ENCODE data around the gene PTPRF. TPM values are rescaled to one million over a fixed set of nuclear protein-coding genes. Genes with fewer than 3 reads are reported as not detected.

The PTPRF gene
- total RNA-seq, 2 experiments from 2014 or later: 2.1 to 2.4 TPM

DNA sequence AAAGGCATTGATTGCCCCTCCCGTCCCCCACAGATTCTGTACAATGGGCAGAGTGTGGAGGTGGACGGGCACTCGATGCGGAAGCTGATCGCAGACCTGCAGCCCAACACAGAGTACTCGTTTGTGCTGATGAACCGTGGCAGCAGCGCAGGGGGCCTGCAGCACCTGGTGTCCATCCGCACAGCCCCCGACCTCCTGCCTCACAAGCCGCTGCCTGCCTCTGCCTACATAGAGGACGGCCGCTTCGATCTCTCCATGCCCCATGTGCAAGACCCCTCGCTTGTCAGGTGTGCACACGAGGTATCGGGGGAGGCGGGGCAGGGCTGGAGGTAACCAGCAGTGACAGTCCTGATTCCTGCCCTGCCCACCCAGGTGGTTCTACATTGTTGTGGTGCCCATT, 74.5 kb downstream of the PTPRF start:
- CTCF ChIA-PET: no interaction called here
- POLR2A ChIA-PET: no interaction called here
- H3K4me1 Mint-ChIP-seq: no peaks in the 10 kb centered on the region

DNA sequence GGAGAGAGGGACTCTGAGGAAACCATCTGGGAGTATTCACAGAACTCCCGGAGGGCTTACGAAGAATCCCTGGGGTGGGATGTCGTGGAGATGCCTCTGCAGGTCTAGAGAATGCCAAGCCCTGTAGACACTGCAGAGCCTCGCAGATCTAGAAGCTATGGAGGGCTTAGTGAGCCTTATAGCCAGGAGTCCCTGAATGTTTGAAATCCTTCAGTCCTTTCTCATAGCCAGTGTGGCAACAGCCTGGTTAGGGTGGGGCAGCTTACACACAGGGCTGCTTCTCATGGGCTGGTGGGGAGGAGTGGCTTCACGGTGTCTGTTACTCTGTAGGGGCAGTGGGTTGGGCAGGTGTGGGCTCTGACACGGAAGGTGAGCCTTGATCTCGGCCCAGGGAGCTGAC, 75.1 kb downstream of the PTPRF start:
- Mint-ChIP-seq H3K9me3 (no peaks in the 10 kb centered on the region), H3K27me3 (no peaks in the 10 kb centered on the region), H3K4me3 (no peak overlapping the region), H3K36me3 (ENCODE audit: low read depth) (no peaks in the 10 kb centered on the region), H3K4me1 (no peaks in the 10 kb centered on the region), H3K27ac (no peak overlapping the region)
- no peak for DNase-seq
- ChIA-PET POLR2A (no interaction called here), CTCF (no interaction called here)

More for the DNA sequence above, 74.5 kb downstream of the PTPRF start:
- Mint-ChIP-seq H3K27me3 (no peaks in the 10 kb centered on the region), H3K27ac (no peak overlapping the region), H3K4me3 (no peak overlapping the region), H3K36me3 (ENCODE audit: low read depth) (no peaks in the 10 kb centered on the region), H3K9me3 (no peaks in the 10 kb centered on the region)
- no peak for DNase-seq

DNA sequence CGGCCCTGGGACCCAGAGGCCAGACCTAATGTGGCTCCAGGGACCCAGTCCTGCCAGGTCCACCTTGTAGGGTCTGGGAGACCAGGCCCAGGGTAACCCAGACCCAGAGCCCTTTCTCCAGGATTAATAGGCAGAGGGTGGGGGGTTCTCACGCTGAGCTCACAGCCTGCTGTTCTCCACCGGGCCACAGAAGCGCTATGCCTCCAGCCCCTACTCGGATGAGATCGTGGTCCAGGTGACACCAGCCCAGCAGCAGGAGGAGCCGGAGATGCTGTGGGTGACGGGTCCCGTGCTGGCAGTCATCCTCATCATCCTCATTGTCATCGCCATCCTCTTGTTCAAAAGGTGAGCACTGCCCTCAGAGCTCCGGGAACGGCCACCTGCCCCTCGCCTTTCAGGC, 75.9 kb downstream of the PTPRF start:
- no peaks in the 10 kb centered on the region for H3K27me3 Mint-ChIP-seq
- H3K4me1 Mint-ChIP-seq: no peaks in the 10 kb centered on the region
- CTCF ChIA-PET: no interaction called here
- no peaks in the 10 kb centered on the region for H3K9me3 Mint-ChIP-seq
- no peak overlapping the region for H3K27ac Mint-ChIP-seq
- H3K36me3 Mint-ChIP-seq (ENCODE audit: low read depth): no peaks in the 10 kb centered on the region
- POLR2A ChIA-PET: no interaction called here
- no peak overlapping the region for H3K4me3 Mint-ChIP-seq
- no peak for DNase-seq

DNA sequence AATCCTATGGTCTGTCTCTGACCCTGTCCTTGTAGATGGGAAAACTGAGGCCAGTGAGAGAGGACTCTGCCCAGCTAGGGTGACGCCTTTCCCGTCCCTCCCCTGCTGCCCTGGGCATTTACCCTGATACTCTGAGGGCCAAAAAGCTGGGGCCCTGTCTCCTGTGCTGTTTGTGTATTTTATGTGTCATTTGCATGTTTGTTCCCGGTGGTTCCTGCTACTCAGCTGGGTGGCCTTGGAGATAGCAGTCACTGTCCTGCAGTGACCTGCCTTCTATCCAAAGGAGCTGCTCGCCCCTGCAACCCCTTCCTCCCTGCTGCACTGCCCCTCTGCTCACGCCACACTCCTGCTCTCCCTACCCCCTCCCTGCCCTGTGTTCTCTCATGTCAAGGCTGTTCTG, 78.1 kb downstream of the PTPRF start:
- no peak overlapping the region for H3K27ac Mint-ChIP-seq
- ChIA-PET CTCF (no interaction called here), POLR2A (no interaction called here)
- DNase-seq: no peak
- H3K27me3 Mint-ChIP-seq: no peaks in the 10 kb centered on the region
- H3K9me3 Mint-ChIP-seq: no peaks in the 10 kb centered on the region
- no peak overlapping the region for H3K4me3 Mint-ChIP-seq
- no peaks in the 10 kb centered on the region for H3K4me1 Mint-ChIP-seq
- H3K36me3 Mint-ChIP-seq (ENCODE audit: low read depth): no peaks in the 10 kb centered on the region

DNA sequence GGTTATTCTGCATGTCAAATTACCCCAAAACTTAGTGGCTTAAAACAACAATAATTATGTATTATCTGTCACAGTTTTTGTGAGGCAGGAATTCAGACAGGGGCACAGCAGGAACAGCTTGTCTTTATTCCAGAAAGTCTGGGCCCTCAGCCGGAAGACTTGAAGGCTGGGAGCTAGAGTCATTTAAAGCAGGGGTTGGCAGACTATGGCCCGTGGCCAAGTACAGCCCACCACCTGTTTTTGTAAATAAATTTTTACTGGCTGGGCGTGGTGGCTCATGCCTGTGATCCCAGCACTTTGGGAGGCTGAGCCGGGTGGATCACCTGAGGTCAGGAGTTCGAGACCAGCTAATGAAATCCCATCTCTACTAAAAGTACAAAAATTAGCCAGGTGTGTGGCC, 79.7 kb downstream of the PTPRF start:
- Mint-ChIP-seq H3K4me1 (no peaks in the 10 kb centered on the region), H3K4me3 (no peak overlapping the region), H3K9me3 (no peaks in the 10 kb centered on the region), H3K36me3 (ENCODE audit: low read depth) (no peaks in the 10 kb centered on the region), H3K27ac (no peak overlapping the region), H3K27me3 (no peaks in the 10 kb centered on the region)
- ChIA-PET CTCF (no interaction called here), POLR2A (no interaction called here)
- DNase-seq: no peak

DNA sequence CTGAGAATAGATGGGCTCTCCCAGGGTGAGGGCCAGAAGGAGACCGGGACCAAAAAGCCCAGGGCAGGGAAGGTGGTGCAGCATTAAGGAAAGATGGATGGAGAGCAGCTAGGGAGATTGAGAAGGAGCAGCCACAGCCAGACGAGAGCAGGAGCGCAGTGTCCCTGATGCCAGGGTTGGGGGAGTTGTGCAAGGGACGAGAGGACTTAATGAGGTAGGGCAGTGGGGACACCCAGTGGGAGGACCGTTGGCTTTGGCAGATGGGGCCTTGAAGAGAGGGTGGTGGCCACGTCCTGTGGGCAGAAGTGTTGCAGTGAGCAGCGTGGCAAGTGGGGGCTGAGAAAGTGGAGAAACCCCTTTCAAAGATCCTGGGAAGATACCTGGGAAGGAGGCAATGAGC, 81.3 kb downstream of the PTPRF start:
- no peaks in the 10 kb centered on the region for H3K27me3 Mint-ChIP-seq
- H3K27ac Mint-ChIP-seq: no peak overlapping the region
- H3K9me3 Mint-ChIP-seq: no peaks in the 10 kb centered on the region
- DNase-seq: no peak
- no peaks in the 10 kb centered on the region for H3K4me1 Mint-ChIP-seq
- H3K4me3 Mint-ChIP-seq: no peak overlapping the region
- no peaks in the 10 kb centered on the region for H3K36me3 Mint-ChIP-seq (ENCODE audit: low read depth)
- POLR2A ChIA-PET: no interaction called here
- CTCF ChIA-PET: no interaction called here

DNA sequence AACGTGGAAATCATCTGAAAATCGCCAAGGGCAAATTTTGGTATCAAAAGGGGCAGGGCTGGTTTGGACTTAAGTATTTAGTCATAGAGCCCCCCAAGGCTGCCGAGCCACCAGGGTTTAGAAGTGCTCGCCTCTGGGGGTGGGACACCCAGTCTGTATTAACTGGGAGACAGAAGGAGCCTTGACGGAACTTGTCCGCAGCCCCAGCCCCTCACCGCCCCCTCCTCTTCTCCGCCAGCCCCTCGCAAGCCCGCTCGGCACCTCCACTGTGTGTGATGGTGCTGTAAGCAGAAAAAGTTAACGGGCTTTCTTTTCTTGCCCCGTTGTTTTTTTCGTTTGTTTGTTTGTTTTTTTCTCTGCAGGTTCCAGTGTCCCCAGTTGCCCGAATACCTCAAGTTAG, 81.7 kb downstream of the PTPRF start:
- Mint-ChIP-seq H3K36me3 (ENCODE audit: low read depth) (no peaks in the 10 kb centered on the region), H3K9me3 (no peaks in the 10 kb centered on the region), H3K4me1 (no peaks in the 10 kb centered on the region), H3K27me3 (no peaks in the 10 kb centered on the region), H3K4me3 (no peak overlapping the region), H3K27ac (no peak overlapping the region)
- DNase-seq: no peak
- ChIA-PET CTCF (no interaction called here), POLR2A (no interaction called here)

DNA sequence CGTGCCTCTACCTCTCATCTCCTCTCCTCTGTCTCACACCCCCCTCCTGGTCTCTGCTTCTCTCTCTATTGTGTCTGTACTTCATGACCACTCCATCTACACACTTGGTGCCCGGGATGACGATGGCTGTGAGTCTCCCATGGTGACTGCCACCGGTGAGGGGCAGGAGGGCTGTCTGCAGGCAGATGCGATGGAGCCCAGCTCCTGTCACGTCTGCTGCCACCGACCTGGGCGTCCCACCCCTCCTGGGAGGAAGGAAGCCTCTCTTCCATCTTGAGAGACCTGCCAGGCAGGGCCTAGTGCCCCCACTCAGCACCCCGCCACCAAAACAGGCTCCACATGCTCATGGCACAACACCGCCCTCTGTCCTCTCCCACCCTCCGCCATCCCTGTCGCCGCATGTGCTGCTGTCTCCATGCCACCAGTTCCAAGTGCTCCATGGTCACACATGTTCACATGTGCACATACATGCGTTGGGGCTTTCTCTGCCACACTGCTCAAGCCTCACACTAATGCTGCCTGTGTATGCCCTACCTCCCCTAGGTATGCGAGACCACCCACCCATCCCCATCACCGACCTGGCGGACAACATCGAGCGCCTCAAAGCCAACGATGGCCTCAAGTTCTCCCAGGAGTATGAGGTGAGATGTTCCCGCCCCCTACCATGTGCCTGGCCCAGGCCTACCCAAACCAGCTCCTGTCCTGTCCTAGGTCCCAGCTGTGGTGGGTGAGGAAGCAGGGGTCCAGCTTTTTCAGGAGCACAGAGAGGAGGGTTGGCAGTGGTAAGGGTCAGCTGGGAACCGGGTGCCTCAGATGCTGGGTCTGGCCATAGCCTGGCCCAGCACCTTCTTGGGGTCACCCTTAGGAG, 82.6 kb downstream of the PTPRF start:
- Mint-ChIP-seq H3K9me3 (no peaks in the 10 kb centered on the region), H3K4me1 (no peaks in the 10 kb centered on the region), H3K27me3 (no peaks in the 10 kb centered on the region), H3K27ac (no peak overlapping the region), H3K36me3 (ENCODE audit: low read depth) (no peaks in the 10 kb centered on the region), H3K4me3 (no peak overlapping the region)
- ChIA-PET CTCF (no interaction called here), POLR2A (no interaction called here)
- DNase-seq: no peak

DNA sequence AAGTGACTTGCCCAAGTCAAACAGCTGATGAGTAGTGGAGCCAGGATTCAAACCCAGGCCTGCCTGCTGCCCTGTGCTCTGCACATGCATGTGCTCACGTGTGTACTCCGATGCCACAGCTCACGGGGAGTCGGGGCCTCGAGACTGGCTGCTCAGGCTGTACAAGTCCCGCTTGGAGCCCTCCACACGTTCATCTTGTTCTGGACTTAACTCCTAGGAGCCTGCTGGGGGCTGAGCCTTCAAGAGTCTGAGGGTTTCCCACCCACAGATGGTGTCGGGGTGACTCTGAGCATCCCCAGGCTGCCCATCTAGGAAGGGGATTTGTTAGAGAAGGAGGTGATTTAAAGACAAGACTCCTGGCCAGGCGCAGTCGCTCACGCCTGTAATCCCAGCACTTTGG, 83.5 kb downstream of the PTPRF start:
- DNase-seq: no peak
- POLR2A ChIA-PET: no interaction called here
- H3K4me1 Mint-ChIP-seq: no peaks in the 10 kb centered on the region
- H3K27me3 Mint-ChIP-seq: no peaks in the 10 kb centered on the region
- no peak overlapping the region for H3K27ac Mint-ChIP-seq
- H3K36me3 Mint-ChIP-seq (ENCODE audit: low read depth): no peaks in the 10 kb centered on the region
- CTCF ChIA-PET: no interaction called here
- no peaks in the 10 kb centered on the region for H3K9me3 Mint-ChIP-seq
- H3K4me3 Mint-ChIP-seq: no peak overlapping the region

DNA sequence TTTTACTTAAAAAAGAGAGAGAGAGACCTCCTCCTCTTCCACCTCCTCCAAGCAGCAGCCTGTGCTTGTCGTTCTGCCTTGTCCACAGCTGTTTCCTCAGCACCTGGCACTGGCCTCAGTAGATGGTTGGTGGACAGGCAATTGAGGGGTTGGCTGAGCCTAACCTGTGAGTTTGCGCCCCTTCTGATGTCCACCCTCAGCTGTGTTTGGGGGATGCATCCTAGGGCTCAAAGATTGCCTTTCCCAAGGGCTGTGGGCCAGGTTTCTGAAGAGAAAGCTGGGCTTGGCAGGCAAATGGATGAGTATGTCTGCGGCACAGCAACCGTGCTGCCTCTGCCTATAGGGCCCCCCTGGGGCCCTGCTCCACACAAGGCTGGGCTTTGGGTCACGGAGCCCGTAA, 84.2 kb downstream of the PTPRF start:
- no peak for DNase-seq
- POLR2A ChIA-PET: no interaction called here
- Mint-ChIP-seq H3K4me3 (no peak overlapping the region), H3K4me1 (no peaks in the 10 kb centered on the region), H3K27me3 (no peaks in the 10 kb centered on the region), H3K27ac (no peak overlapping the region), H3K36me3 (ENCODE audit: low read depth) (no peaks in the 10 kb centered on the region), H3K9me3 (no peaks in the 10 kb centered on the region)
- CTCF ChIA-PET: interaction anchor here (0.6 kb wide), 1 partner anchor 171 kb away, joined by 4 read pairs; no protein-coding TSS in a partner anchor

DNA sequence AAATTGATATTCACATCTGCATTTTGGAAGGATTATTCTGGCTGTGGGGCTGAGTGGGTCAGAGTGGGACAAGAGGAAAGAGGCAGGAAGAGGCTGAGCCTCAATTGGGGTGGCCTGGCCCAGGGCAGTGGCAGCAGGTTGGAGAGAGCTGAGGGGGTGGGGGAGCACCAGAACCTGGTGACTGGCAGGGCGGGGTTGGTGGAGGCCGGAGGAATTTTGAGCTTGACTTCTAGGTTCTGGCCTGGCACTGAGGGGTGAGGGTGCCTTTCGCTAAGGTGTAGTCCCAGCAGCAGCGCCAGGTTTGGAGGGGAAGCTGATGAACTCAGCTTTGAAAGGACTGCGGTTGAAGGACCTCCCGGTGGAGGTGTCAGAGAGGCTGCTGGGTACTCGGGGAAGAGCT, 85.7 kb downstream of the PTPRF start:
- Mint-ChIP-seq H3K27me3 (no peaks in the 10 kb centered on the region), H3K4me3 (no peak overlapping the region), H3K4me1 (no peaks in the 10 kb centered on the region), H3K27ac (no peak overlapping the region), H3K9me3 (no peaks in the 10 kb centered on the region), H3K36me3 (ENCODE audit: low read depth) (no peaks in the 10 kb centered on the region)
- POLR2A ChIA-PET: no interaction called here
- CTCF ChIA-PET: no interaction called here
- DNase-seq: no peak

DNA sequence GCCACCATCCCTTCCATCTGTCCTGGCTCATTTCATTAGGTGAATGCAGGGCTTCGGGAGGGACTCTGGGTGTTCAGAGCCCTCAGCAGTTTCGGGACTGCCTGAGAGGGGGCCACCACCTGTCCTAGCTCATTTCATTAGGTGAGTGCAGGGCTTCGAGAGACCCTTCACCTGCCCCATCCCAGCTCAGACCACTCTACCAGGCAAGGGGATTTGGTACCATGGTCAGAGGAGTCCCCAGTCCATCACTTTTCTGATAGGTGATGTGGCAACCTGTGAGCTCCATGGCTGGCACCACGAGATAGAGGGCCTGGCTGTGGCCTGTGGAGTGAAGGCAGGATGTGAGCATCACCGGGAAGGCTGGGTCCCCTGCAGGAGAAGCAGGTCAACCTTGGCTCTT, 86.3 kb downstream of the PTPRF start:
- ChIA-PET CTCF (no interaction called here), POLR2A (no interaction called here)
- H3K9me3 Mint-ChIP-seq: no peaks in the 10 kb centered on the region
- H3K36me3 Mint-ChIP-seq (ENCODE audit: low read depth): no peaks in the 10 kb centered on the region
- no peaks in the 10 kb centered on the region for H3K4me1 Mint-ChIP-seq
- no peak overlapping the region for H3K4me3 Mint-ChIP-seq
- H3K27me3 Mint-ChIP-seq: no peaks in the 10 kb centered on the region
- DNase-seq: no peak
- H3K27ac Mint-ChIP-seq: no peak overlapping the region

DNA sequence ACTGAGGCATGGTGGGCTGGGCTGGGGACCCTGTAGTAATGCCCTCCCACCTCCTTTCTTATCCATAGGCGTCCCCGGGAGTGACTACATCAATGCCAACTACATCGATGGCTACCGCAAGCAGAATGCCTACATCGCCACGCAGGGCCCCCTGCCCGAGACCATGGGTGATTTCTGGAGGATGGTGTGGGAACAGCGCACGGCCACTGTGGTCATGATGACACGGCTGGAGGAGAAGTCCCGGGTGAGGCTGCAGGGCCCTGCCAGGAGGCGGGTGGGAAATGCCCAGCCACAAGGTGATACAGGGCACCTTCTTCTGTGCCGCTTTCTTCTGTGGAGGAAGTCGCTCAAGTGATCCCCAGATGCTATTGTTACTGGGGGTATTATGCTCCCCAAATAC, 87.0 kb downstream of the PTPRF start:
- no peaks in the 10 kb centered on the region for H3K36me3 Mint-ChIP-seq (ENCODE audit: low read depth)
- ChIA-PET POLR2A (no interaction called here), CTCF (no interaction called here)
- no peaks in the 10 kb centered on the region for H3K27me3 Mint-ChIP-seq
- H3K4me1 Mint-ChIP-seq: no peaks in the 10 kb centered on the region
- no peak for DNase-seq
- no peak overlapping the region for H3K27ac Mint-ChIP-seq
- no peaks in the 10 kb centered on the region for H3K9me3 Mint-ChIP-seq
- no peak overlapping the region for H3K4me3 Mint-ChIP-seq

DNA sequence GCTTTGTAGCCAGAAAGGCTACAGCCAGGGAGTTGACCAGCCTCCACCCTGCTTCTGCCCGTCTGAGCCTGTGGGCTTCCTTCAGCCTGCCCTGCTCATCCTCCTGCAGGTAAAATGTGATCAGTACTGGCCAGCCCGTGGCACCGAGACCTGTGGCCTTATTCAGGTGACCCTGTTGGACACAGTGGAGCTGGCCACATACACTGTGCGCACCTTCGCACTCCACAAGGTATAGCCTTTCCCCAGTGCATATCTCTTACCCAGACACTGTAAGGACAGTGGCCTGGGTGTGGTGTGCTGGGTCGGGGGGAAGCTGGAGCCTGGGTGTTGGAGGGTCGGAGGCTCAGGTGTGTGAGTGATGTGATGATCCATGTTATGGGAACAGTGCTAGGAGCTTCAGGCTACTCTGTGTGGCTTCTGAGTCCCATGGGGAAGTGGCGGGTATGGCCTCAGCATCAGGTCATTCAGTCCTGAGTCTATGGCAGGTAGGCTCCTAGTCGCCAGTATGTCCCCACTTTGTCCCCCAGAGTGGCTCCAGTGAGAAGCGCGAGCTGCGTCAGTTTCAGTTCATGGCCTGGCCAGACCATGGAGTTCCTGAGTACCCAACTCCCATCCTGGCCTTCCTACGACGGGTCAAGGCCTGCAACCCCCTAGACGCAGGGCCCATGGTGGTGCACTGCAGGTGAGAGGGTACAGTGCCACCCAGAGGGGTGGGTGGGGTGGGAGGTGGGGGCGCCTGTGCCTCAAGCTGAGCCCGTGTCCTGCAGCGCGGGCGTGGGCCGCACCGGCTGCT, 88.0 kb downstream of the PTPRF start:
- CTCF ChIA-PET: no interaction called here
- POLR2A ChIA-PET: no interaction called here
- no peaks in the 10 kb centered on the region for H3K9me3 Mint-ChIP-seq
- DNase-seq: no peak
- H3K27me3 Mint-ChIP-seq: no peaks in the 10 kb centered on the region
- no peak overlapping the region for H3K4me3 Mint-ChIP-seq
- H3K27ac Mint-ChIP-seq: no peak overlapping the region
- H3K4me1 Mint-ChIP-seq: no peaks in the 10 kb centered on the region
- H3K36me3 Mint-ChIP-seq (ENCODE audit: low read depth): no peaks in the 10 kb centered on the region

Data from activated CD4-positive, alpha-beta memory T cell treated with anti-CD3 and anti-CD28 coated beads, Interleukin-2, amount 10 ng/mL, durations not matched to agents 7 days and 5 days (primary cell).